Ovary (tissue), 9 donors: Measurements from ENCODE around the gene C1orf116. TPM values are rescaled to one million over a fixed set of nuclear protein-coding genes. Genes with fewer than 3 reads are reported as not detected.

Source experiments
- DNase-seq, 5 donors: peaks; one replicate each; pipeline ENCODE4 v3.0.0-alpha.2; 2019 to 2020
- H3K27ac ChIP-seq, 2 donors: fragments of 200-600 bp; one replicate each; pipeline versions ENCODE4 v1.5.1 to v1.8.0; 2019 to 2022
- H3K27me3 ChIP-seq: fragments of 200-600 bp; one replicate; pipeline ENCODE4 v1.8.0; 2022
- H3K36me3 ChIP-seq: fragments of 200-600 bp; sonication (generic); one replicate; pipeline ENCODE4 v1.5.1; 2019
- H3K4me1 ChIP-seq: one replicate; pipeline ENCODE4 v1.8.1; 2013; ENCODE audit warnings: mild to moderate bottlenecking, moderate library complexity; ENCODE audit not compliant: insufficient read depth
- H3K4me3 ChIP-seq: fragments of 200-600 bp; sonication (generic); one replicate; pipeline ENCODE4 v1.5.1; 2017
- H3K9me3 ChIP-seq, 2 donors: fragments of 200-600 bp in 1 of 2; sonication (generic) in 1 of 2; one replicate each; pipeline versions ENCODE4 v1.5.1 to v1.8.1; 2013 to 2019; ENCODE audit warnings: mild to moderate bottlenecking in 1 of 2, moderate library complexity in 1 of 2
- EP300 ChIP-seq: sonication (generic); formaldehyde crosslinking; IDR thresholded peaks from one replicate; pipeline ENCODE4 v1.6.1; 2017; ENCODE audit warnings: antibody characterized with exemption
- POLR2A ChIP-seq: fragments of 450-650 bp; IDR thresholded peaks from one replicate; pipeline ENCODE4 v1.6.1; 2017; ENCODE audit warnings: antibody characterized with exemption, mild to moderate bottlenecking, moderate library complexity
- WGBS, 3 donors: extraction: QIAGEN DNeasy Blood & Tissue Kit in 1 of 3; methylation state at CpG; one replicate each; pipeline versions ENCODE4 v1.1.5 to v1.1.7; 2013 to 2017; 5-methylcytosine and 5-hydroxymethylcytosine counted together
- intact Hi-C, 4 donors: fragments of 100-400 bp; cut with DNase I; formaldehyde crosslinking; loops; one replicate each; pipeline versions ENCODE4 v1.11.0 to v1.15.1; 2022 to 2023
- polyA plus RNA-seq, 2 donors: library from polyadenylated mRNA; stranded (reverse); fragments of 200-250 nt in 1 of 2; fragments of 350-450 nt in 1 of 2; fragmentation: Illumina TruSeq in 1 of 2; extraction: RNeasy Lipid Tissue Mini Kit (QIAGEN cat#74804) in 1 of 2; gene quantifications; one replicate each; pipeline ENCODE4 v1.2.3, GENCODE V29; 2013 to 2014
- total RNA-seq, 7 donors: library from RNA; depleted of rRNA in 2 of 7; stranded (reverse); fragments of >200 nt in 2 of 7; fragmentation: NEBNext Ultra II Directional in 3 of 7; extraction: Animal tissue kit (Norgen Biotek cat#: 25700) in 3 of 7; gene quantifications; one replicate each; pipeline versions ENCODE4 v1.1.0 to v1.2.4, GENCODE V29; 2016 to 2023
- TF ChIP-seq, protein P1 (sequence below), 3 donors: fragments of 450-650 bp in 2 of 3; fragments of 200-600 bp in 1 of 3; IDR thresholded peaks; one replicate each; pipeline versions ENCODE4 v1.5.1 to v1.8.0; 2016 to 2022; ENCODE audit warnings: antibody characterized with exemption in 3 of 3, mild to moderate bottlenecking in 1 of 3
- donor health status: DM: no; HTN: no; CAD: no; lungs with moderate emphysema.
- donor health status: DM: no; HTN: no; CAD: no.
- donor health status: Bipolar disorder and iron deficiency.
- donor health status: DM: yes; HTN: yes; CAD: no.
- donor health status: DM: no; HTN: no; CAD: no.
- donor health status: DM: yes; HTN: yes; CAD: no.

Gene C1orf116
- total and polyA plus RNA-seq, 9 donors, result 0.02 to 1.6 (median 0.36) TPM; not detected in 2

DNA sequence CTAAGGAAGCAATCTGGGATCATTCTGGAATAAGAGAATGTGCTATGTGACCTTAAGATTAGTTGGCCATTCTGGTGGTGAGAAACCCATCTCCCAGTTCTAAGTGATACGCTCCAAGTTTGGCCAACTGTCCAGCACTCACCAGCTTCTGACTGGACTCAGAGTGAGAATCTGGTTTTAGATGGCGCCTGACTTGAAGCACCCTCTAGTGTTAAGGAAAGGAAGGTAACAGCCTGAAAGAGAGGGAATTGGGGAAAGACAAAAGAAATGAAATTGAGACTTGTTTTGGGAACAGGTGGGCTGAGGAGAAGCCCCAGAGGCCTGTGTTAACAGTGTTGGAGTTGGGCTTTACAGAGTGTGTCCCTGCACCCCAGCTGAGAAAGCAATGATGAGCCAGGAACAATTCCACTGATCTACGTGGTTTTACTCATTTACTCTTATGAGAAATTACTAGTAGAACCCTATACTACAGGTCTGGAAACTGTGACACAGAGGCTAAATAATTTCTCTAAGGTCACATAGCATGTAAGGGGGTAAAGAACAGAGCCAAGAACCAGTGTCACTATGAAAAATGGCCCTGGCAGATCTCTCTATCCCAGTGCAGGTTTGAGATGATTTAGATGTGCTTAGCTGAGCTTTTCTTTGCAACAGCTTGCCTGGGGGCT lies 53.0 kb downstream of the C1orf116 start:
- Histone ChIP-seq H3K36me3 (no peaks in the 10 kb centered on the region), H3K27ac (no peak overlapping the region), H3K4me1 (no peaks in the 10 kb centered on the region), H3K9me3 (no peaks in the 10 kb centered on the region), H3K4me3 (no peak overlapping the region), H3K27me3 (no peaks in the 10 kb centered on the region)
- DNase-seq, result no peak
- TF ChIP-seq, protein P1, sequence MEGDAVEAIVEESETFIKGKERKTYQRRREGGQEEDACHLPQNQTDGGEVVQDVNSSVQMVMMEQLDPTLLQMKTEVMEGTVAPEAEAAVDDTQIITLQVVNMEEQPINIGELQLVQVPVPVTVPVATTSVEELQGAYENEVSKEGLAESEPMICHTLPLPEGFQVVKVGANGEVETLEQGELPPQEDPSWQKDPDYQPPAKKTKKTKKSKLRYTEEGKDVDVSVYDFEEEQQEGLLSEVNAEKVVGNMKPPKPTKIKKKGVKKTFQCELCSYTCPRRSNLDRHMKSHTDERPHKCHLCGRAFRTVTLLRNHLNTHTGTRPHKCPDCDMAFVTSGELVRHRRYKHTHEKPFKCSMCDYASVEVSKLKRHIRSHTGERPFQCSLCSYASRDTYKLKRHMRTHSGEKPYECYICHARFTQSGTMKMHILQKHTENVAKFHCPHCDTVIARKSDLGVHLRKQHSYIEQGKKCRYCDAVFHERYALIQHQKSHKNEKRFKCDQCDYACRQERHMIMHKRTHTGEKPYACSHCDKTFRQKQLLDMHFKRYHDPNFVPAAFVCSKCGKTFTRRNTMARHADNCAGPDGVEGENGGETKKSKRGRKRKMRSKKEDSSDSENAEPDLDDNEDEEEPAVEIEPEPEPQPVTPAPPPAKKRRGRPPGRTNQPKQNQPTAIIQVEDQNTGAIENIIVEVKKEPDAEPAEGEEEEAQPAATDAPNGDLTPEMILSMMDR (IDR thresholded peaks at IDR 0.05), result no peak
- TF ChIP-seq POLR2A, result no peak
- TF ChIP-seq EP300, result no peak
- intact Hi-C loops, result loop anchor here in 1 of 4 donors (10.0 kb wide), 1 partner anchor 385 kb away; no protein-coding TSS in a partner anchor
- 85 to 87% (median 87%) methylated on average over 3 of the region's 3 CpGs for WGBS, 3 donors

DNA sequence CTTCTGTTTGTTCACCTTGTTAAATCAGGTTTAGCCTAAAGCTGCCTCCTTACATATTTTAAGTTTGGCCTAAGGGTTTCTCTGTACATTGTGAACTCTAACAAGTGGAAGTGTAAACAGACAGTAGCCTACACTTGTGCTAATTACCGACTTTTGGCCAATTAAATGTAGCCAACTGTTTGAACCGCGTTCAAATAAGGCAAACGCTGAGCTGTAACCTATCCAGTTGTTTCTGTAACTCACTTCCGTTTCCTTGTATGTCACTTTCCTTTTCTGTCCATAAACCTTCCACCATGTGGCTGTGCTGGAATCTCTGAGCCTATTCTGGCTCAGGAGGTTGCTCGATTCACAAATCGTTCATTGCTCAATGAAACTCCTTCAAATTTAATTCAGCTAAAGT lies 54.3 kb downstream of the C1orf116 start:
- Histone ChIP-seq H3K36me3 (no peaks in the 10 kb centered on the region), H3K9me3 (no peaks in the 10 kb centered on the region), H3K4me1 (no peaks in the 10 kb centered on the region), H3K27ac (no peak overlapping the region), H3K27me3 (no peaks in the 10 kb centered on the region), H3K4me3 (no peak overlapping the region)
- 83 to 84% (median 83%) methylated on average over 7 of the region's 7 CpGs for WGBS, 3 donors
- TF ChIP-seq, protein P1 (IDR thresholded peaks at IDR 0.05), result no peak
- TF ChIP-seq POLR2A (no peak), EP300 (no peak)
- intact Hi-C loops, result no loop called here
- DNase-seq, result no peak

DNA sequence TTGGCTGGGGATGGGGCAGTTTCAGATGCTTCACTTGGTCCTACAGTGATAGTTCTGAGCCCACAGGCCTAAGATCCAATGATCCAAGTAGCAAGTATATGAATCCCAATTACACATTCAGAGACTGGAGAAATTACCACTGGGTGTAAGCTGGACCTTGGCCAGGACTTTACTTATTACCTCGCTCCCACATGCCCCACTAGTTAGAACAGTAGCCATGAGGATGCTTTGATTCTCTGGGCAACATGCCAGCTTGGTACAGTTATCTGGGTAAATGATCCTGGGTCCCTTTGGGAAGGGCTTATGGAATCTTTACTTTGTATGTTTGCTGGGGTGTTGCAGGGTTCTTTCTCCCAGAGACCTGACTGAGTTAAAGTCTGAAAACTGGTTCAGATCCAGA lies 57.2 kb downstream of the C1orf116 start:
- intact Hi-C loops, result no loop called here
- TF ChIP-seq POLR2A (no peak), EP300 (no peak)
- TF ChIP-seq, protein P1 (IDR thresholded peaks at IDR 0.05), result no peak
- H3K27me3 ChIP-seq, result no peaks in the 10 kb centered on the region
- WGBS, 3 donors, result 68 to 78% (median 71%) methylated on average over 1 of the region's 1 CpG
- no peak overlapping the region for H3K4me3 ChIP-seq
- H3K9me3 ChIP-seq, result no peaks in the 10 kb centered on the region
- no peak overlapping the region for H3K27ac ChIP-seq
- H3K4me1 ChIP-seq, result no peaks in the 10 kb centered on the region
- H3K36me3 ChIP-seq, result no peaks in the 10 kb centered on the region
- DNase-seq, result no peak

DNA sequence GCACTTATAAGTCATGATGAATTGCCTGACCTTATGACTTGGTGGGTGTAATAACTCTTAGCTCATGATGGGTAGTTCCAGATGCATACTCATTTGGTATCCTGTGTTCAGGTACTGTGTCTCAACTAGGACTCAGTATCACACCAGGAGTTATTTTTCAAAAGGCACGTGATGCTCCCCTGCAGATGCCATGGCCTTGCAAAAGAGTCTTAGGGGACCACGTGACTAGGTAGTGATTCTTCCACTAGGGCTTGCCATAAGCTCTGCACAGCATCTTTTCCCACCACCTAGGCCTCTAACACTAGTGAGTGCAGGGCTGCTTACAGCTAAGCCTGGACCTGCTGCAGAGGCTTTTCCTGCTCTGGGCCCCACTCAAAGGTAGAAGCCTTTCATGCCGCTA lies 58.4 kb downstream of the C1orf116 start:
- H3K36me3 ChIP-seq, result no peaks in the 10 kb centered on the region
- H3K4me1 ChIP-seq, result no peaks in the 10 kb centered on the region
- no peak for DNase-seq
- 83 to 89% (median 85%) methylated on average over 3 of the region's 3 CpGs for WGBS, 3 donors
- H3K27me3 ChIP-seq, result no peaks in the 10 kb centered on the region
- no peak overlapping the region for H3K4me3 ChIP-seq
- no peak overlapping the region for H3K27ac ChIP-seq
- no peaks in the 10 kb centered on the region for H3K9me3 ChIP-seq
- intact Hi-C loops, result no loop called here
- TF ChIP-seq, protein P1 (IDR thresholded peaks at IDR 0.05), result no peak
- TF ChIP-seq POLR2A (no peak), EP300 (no peak)
